Ishikawa (cell line): ENCODE measurements around the gene PFKFB4.

Source experiments
- CEBPB ChIP-seq: IDR thresholded peaks from 2 replicates; pipeline ENCODE4 v1.6.1; 2012
- EGR1 ChIP-seq: IDR thresholded peaks from 2 replicates; pipeline ENCODE4 v1.6.1; 2012
- FOXM1 ChIP-seq: IDR thresholded peaks from 2 replicates; pipeline ENCODE4 v1.6.1; 2012; ENCODE audit warnings: low read depth, borderline replicate concordance
- MAX ChIP-seq: IDR thresholded peaks from 2 replicates; pipeline ENCODE4 v1.6.1; 2012
- RAD21 ChIP-seq: IDR thresholded peaks from 2 replicates; pipeline ENCODE4 v1.6.1; 2012; ENCODE audit warnings: low read depth
- REST ChIP-seq: IDR thresholded peaks from 2 replicates; pipeline ENCODE4 v1.6.1; 2012; ENCODE audit warnings: low read depth, mild to moderate bottlenecking
- USF1 ChIP-seq: IDR thresholded peaks from 2 replicates; pipeline ENCODE4 v1.6.1; 2012
- YY1 ChIP-seq: IDR thresholded peaks from 2 replicates; pipeline ENCODE4 v1.6.1; 2012; ENCODE audit warnings: low read depth
- ZBTB7A ChIP-seq: IDR thresholded peaks from 2 replicates; pipeline ENCODE4 v1.6.1; 2012; ENCODE audit warnings: low read depth

GRCh38 chr3:48502728-48503168 lies 53.9 kb downstream of the PFKFB4 start:
- TF ChIP-seq FOXM1 (no peak), CEBPB (no peak), RAD21 (no peak), MAX (no peak), REST (no peak), YY1 (no peak), EGR1 (no peak), ZBTB7A (no peak), USF1 (no peak)
